ENCODE measurements around the gene OR2A12.

OR2A12 gene

DNA sequence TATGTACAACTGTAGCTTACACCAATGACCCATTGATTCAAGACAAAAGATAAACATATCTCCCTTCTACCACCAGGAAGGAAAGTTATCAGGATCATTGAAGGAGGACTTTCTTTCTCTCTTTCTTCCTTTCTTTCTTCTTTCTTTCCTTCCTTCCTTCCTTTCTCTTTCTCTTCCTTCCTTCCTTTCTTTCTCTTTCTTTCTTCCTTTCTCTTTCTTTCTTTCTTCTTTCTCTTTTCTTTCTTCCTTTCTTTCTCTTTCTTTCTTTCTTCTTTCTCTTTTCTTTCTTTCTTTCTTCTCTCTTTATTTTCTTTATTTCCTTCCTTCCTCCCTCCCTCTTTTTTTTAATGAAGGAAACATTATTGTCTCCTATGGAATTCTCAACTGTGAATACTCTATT lies 12.7 kb downstream of the OR2A12 start:
- H3K27ac ChIP-seq, result no peak overlapping the region
- TF ChIP-seq, protein P1, sequence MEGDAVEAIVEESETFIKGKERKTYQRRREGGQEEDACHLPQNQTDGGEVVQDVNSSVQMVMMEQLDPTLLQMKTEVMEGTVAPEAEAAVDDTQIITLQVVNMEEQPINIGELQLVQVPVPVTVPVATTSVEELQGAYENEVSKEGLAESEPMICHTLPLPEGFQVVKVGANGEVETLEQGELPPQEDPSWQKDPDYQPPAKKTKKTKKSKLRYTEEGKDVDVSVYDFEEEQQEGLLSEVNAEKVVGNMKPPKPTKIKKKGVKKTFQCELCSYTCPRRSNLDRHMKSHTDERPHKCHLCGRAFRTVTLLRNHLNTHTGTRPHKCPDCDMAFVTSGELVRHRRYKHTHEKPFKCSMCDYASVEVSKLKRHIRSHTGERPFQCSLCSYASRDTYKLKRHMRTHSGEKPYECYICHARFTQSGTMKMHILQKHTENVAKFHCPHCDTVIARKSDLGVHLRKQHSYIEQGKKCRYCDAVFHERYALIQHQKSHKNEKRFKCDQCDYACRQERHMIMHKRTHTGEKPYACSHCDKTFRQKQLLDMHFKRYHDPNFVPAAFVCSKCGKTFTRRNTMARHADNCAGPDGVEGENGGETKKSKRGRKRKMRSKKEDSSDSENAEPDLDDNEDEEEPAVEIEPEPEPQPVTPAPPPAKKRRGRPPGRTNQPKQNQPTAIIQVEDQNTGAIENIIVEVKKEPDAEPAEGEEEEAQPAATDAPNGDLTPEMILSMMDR (IDR thresholded peaks at IDR 0.05), result no peak
- TF ChIP-seq ZFX (IDR thresholded peaks at IDR 0.05; ENCODE audit: borderline replicate concordance), result no peak

DNA sequence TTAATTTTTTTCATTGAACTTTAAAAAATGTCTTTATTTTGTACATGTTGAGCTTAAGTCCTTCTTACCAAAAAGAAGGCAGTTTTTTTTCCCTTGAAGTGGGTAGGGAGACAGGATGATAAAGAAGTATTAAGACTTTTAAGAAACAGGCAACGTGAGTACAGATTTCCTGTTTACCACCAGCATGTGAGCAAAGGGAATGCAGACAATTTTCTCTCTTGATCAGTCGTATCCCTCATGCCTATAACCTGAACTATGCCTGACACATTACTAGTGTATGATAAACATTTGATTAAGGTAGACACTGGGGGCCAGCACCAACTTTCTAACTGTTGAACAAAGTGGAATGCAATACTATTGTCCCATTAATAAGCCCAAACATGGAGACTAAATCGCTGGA lies 14.5 kb downstream of the OR2A12 start:
- no peak overlapping the region for H3K27ac ChIP-seq
- TF ChIP-seq, protein P1 (IDR thresholded peaks at IDR 0.05), result no peak
- TF ChIP-seq ZFX (IDR thresholded peaks at IDR 0.05; ENCODE audit: borderline replicate concordance), result no peak

DNA sequence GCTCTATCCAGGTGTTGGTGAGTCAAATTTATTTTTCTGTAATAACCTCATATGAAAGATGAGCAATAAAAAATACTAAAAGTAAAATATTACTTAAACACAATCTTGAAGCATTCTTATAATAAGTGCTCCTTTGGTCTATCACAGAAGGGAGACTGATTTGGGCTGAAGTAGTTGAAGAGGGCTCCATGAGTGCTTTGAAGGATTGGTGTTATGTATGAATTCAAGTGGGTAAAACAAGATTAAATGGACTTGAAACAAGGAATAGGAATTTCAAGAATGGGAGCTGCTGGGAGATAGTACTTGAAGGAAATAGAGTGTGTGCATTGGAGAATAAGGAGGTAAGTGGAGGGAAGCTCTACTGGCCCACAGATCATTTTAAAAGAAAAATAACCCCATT lies 16.0 kb downstream of the OR2A12 start:
- no peak overlapping the region for H3K27ac ChIP-seq
- TF ChIP-seq, protein P1 (IDR thresholded peaks at IDR 0.05), result no peak
- TF ChIP-seq ZFX (IDR thresholded peaks at IDR 0.05; ENCODE audit: borderline replicate concordance), result no peak

DNA sequence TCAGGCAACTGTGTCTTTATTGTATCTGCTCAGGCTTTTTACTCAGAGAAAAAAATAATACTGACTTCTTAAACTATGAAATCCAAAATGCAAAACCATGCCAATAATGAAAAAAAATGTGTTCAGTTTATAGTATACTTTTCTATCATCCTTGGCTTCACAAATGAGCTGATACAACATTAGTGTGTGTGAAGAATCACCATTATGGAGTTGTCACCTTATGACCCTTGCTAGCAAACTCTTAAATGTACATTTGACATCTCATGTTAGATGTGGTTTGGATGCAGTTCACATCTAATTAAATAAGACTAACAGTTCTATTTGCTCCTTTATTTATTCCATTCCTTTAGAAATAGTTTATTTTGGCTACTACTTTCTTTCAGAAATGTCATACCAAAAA lies 19.1 kb downstream of the OR2A12 start:
- H3K27ac ChIP-seq, result no peak overlapping the region
- TF ChIP-seq, protein P1 (IDR thresholded peaks at IDR 0.05), result no peak
- no peak for TF ChIP-seq ZFX (IDR thresholded peaks at IDR 0.05; ENCODE audit: borderline replicate concordance)

DNA sequence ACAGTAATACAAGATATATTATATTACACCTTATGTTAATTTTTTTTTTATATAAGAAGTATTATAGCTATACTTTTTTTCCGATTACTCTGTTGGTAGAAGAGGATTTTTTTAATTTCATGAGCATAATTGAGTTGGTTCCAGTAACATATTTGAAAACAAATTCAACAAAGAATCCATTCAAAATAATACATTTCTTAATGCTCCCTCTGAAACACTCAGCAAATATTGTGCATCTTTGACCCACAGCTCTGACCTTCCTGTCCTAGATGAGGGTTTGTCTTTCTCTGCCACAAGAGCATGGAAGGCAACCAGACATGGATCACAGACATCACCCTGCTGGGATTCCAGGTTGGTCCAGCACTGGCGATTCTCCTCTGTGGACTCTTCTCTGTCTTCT lies 23.2 kb downstream of the OR2A12 start, which contains the start of gene OR2A2:
OR2A2 (plus strand) TSS at position 301 of the 400 bp plus-strand sequence; CDS start at position 301, 0 bp downstream.
- H3K27ac ChIP-seq, result no peak within 1 kb of the TSS
- TF ChIP-seq, protein P1 (IDR thresholded peaks at IDR 0.05), result no peak
- TF ChIP-seq ZFX (IDR thresholded peaks at IDR 0.05; ENCODE audit: borderline replicate concordance), result no peak

DNA sequence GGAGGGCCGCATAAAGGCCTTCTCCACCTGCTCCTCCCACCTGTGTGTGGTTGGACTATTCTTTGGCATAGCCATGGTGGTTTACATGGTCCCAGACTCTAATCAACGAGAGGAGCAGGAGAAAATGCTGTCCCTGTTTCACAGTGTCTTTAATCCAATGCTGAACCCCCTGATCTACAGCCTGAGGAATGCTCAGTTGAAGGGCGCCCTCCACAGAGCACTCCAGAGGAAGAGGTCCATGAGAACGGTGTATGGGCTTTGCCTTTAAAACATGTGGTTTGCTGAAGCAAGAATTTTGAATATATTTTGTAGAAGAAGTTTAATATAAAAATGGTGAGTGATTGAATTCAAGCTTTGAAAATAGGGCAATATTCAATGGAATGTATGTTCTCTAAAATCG lies 24.2 kb downstream of the OR2A12 start:
- TF ChIP-seq, protein P1 (IDR thresholded peaks at IDR 0.05), result no peak
- TF ChIP-seq ZFX (IDR thresholded peaks at IDR 0.05; ENCODE audit: borderline replicate concordance), result no peak
- no peak overlapping the region for H3K27ac ChIP-seq

DNA sequence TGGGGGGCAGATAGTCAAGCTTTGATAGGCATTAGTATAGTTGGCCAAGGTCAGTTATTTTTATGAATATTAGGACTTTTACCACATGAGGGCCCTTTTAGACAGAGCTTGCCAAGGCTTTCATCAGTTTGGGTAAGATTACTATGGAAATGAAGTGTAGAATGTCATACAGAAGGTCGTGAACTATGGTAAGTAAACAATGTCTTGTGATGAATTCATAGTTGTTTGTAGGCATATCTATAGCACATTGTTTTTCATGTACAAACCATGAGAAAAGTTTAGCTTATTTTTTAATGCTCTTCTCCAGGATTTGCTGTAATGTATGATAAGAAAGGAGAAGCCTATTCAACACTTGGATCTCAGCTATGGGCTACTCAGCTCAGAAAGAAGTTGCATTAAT lies 27.6 kb downstream of the OR2A12 start:
- TF ChIP-seq, protein P1 (IDR thresholded peaks at IDR 0.05), result no peak
- no peak for TF ChIP-seq ZFX (IDR thresholded peaks at IDR 0.05; ENCODE audit: borderline replicate concordance)
- H3K27ac ChIP-seq, result no peak overlapping the region
